HG02973 (cell line): ENCODE results near the gene ADARB2.
"Not testable (repeated sequence)": the region's sequence is repeated elsewhere in the genome, so short reads cannot be mapped to it uniquely, and the experiment has no call there.

Experiments used
- ATAC-seq: cut with Tn5 transposase; IDR thresholded peaks from one replicate; pipeline ENCODE4 v1.9.1; 2021; ENCODE audit warnings: moderate library complexity; ENCODE audit not compliant: unreplicated experiment

The ADARB2 gene

DNA sequence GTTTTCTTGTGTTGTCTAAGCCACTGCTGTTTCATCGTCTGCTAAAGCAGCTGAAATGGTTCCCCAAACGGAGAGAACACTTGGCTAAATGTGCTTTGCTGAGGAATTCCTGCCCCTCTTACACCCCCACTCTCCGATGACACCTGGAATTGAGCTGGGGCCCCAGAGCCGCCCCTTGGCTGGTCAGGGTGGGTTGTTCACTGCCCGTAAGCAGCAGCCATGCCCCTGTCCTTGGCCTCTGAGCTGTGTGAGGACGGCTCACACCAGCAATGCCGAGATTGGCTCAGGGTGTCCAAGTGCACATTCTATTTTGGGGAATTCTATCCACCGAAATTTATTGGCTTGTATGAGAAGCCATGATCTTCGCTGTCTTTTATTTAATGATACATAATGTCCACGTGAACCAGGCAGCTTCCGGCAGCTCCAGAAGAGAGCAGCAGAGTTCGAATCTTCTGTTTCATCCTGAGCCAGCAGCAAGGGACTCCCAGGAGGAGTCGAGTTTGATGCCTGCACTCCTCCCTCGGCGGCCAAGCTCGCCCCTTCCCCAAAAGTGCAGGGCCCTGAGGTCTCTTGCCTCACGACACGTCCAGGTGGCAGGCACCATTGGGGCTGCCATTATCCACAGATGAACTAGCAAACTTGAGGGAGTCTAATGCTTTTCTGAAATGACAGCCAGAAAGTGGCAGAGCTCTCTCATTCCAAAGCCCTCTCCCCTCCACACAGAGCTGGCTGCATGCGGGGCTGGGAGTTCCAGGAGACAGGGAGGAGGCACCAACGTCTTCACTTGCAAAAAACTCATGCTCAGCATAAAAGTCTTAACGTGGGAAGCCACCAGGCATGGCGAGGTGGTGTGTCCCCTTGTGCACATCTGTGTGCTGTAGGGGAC is 567.1 kb downstream of the ADARB2 start:
- no peak for ATAC-seq

DNA sequence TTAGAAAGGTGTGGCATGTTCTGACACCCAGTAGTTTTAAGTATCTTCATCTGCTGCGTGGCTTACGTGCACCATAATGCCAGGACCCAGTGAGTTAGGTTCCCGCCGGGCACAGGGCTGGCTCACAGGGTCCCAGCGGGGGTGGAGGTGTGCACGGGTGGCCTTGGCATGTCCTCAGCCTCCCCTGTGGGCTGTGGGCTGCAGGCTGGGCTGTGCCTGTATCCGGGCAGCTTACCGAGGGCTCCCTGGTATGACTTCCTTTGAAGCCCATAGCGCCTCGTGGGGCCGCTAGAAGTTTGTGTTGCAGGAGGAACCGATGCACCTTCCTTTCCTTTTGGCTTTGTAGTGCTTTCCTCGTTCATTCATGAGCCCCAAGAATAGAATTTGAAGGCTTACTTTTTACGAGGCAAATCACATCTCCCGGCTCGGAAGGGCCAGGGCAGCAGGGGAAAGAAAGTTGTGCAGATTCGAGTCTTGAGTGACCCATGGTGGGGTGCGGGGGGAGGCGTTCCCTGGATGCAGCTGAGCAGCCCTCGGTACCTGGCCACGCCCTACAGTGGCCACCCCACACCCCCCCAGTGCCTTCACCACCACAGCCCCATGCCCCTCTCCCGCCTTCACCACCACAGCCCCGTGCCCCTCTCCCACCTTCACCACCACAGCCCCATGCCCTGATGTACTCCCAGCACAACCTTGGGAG is 568.0 kb downstream of the ADARB2 start:
- ATAC-seq, result no peak

DNA sequence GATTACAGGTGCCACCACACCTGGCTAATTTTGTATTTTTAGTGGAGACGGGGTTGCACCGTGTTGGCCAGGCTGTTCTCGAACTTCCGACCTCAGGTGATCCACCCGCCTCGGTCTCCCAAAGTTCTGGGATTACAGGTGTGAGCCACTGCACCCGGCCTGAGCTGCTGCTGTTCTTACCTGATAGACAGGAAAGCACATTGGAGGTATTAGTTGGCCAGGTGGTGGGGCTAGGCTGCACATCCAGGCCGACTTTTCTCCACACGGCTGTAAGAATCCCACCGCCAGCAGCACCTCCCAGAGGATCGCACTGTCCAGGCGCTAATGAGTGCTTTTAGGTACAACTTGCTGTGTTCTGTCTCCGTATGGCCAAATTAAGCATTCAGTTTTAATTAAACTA is 568.6 kb downstream of the ADARB2 start:
- no peak for ATAC-seq

DNA sequence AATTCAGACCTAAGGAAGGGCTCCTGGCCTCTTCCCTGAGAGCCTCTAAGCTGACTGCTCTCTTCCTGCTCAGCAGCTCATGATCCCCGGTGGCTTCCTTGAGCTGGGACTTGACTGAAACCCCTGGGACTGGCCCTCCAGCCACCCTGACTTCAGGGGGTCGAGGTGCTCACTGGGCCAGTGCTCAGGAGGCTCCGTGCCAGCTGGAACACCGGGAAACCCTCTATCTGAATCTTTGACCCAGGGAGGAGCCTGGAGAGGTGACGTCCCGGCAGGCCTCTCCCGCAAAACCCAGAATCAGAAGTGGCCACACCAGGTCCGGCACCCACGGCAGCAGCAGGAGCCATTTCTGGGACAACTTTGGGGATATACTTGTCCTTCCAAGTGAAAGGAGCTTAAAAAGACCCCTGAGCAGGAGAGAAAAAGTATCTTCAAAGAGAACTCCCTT is 570.5 kb downstream of the ADARB2 start:
- no peak for ATAC-seq

DNA sequence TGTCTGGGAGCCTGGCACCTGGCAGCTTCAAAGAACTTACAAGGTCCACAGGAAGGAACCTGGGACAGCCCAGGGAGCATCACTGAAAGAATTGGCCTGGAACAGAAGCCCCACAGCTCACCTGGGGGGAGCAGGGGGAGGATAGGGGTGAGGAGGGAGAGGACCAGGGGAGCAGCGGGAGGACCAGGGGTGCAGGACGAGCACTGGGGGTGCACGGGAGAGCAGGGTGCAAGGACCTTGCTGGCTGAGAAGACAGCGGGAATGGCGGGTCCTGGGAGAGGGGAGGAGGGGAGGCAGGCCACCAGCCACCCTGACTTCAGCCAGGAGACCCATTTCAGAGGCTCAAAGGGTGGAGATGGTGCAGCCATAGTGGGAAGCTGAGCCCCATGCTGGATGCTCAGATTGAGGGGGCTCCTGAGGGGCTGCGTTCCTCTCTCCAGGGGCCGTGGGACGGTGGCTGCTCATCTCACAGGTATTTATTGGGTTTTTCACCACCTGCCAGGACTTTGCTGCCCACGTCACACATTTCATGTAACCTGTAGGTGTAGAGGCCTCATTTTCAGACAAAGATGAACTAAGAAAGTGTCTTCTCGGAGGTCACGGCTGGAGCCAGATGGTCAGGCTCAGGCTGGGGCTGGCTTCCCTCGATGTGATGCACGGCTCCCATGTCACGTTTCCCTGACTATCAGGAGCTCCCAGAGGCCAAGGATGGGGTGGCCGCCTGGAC is 571.1 kb downstream of the ADARB2 start:
- no peak for ATAC-seq

DNA sequence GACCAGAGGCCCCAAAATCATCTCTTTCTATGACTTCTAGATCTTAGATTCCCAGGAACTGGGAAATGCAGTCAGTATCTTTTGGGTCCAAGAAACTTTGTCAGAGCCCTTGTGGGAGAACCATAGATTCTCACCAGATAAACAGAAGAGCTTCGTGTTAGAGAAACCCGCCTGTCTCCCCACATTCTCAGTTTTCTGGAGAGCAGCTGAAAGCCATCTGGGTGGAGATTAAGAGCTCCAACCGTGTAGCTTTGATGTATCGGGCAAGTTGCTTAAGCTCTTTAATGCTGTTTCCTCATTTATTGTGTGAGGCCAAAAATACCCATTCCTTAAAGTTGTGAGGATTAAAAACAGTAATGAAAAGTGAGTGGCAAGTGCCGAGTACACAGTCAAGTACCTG is 573.5 kb downstream of the ADARB2 start:
- ATAC-seq, result no peak

DNA sequence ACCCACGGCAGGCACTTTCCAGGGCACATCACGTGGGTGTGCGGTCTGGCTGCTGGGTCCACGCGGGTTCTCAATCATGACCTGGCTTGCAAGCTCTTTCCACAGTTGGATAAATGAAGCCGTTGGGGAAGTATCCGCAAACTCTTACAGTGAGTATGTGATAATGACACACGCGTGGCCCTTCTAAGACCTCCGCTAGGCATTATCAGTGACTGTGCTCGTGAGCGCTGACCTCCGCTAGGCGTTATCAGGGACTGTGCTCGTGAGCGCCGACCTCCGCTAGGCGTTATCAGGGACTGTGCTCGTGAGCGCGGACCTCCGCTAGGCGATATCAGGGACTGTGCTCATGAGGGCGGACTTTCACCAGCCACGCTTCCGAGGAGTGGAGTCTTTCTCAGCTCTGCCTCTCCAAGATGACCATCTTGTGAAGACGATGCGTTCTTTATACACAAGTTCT is 574.1 kb downstream of the ADARB2 start:
- no peak for ATAC-seq

DNA sequence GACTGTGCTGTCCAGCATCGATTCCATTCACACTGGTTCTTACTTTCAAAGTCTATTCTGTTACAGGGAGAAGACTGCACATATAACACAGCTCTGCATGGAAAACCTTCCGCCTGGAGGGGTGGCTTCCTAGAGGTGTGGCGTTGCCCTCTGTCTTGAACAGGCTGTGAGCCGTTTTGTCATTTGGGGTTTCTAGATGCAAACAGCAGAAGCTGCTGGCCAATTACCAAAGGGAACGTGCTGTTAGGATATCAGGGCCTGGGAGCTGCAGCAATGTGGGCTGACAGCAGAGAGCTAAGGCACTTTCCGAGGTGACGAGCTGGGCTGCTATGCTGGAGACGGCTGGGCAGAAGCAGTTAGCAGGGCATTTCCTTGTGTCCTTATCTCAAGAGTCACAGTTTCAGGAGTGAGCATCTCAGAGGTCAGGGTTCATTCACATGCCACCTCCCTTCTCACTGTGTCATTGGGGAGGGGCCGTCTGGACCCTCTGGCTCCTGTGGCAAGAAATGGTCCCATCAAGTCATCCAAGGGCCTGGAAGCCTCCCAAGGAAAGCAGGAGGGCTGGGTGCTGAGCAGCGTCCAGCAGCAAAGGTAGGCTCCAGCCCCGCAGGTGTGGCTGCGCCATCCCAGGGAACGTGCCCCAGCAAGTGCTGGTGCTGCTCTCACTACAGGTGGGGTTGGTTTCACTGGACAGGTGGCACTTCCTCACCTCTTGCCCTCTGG is 574.7 kb downstream of the ADARB2 start:
- no peak for ATAC-seq

DNA sequence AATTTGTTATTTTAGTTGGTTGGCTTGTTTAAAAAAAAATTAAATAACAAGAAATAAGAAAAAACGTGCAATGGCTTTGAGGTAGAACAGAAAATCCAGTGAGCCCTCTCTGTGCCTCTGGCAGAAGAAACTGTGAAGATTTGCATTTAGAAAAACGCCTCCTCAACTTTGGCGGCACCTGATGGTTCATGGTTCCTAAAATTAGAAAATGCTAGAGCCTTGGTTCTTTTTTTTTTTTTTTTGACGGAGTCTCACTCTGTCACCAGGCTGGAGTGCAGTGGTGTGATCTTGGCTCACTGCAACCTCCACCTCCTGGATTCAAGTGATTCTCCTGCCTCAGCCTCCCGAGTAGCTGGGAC is 576.0 kb downstream of the ADARB2 start:
- ATAC-seq, result not testable (repeated sequence)

DNA sequence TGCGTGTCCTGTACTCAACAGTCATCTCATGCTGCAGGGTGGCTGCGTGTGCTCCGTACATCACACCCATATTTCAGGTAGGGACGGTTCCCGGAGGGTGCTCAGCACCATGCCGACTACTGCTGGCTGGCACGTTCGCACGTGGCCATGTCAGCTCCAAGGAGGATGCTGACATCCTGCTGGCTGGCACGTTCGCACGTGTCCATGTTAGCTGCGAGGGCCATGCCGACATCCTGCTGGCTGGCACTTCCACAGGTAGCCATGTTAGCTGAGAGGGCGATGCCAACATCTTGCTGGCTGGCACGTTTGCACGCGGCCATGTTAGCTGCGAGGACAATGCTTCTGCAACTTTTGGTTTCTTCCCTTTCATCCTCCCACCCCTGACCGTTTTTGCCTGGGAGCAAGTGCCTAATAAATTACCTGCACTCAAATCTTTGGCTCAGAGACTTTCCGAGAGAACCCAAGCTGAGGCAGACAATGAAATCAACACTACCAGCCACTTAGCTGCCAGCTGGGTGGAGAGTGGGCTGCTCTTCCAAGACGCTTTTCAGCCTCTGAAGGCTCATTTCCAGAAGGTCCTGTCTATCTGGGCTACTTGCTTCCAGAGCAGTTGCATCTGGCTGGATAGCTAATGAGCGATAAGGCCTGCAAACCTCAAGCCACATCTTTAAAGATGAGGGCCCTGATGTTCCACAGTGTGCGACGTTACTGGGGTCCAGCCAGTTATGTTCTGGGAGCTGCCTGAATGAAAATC is 576.6 kb downstream of the ADARB2 start:
- ATAC-seq, result no peak

DNA sequence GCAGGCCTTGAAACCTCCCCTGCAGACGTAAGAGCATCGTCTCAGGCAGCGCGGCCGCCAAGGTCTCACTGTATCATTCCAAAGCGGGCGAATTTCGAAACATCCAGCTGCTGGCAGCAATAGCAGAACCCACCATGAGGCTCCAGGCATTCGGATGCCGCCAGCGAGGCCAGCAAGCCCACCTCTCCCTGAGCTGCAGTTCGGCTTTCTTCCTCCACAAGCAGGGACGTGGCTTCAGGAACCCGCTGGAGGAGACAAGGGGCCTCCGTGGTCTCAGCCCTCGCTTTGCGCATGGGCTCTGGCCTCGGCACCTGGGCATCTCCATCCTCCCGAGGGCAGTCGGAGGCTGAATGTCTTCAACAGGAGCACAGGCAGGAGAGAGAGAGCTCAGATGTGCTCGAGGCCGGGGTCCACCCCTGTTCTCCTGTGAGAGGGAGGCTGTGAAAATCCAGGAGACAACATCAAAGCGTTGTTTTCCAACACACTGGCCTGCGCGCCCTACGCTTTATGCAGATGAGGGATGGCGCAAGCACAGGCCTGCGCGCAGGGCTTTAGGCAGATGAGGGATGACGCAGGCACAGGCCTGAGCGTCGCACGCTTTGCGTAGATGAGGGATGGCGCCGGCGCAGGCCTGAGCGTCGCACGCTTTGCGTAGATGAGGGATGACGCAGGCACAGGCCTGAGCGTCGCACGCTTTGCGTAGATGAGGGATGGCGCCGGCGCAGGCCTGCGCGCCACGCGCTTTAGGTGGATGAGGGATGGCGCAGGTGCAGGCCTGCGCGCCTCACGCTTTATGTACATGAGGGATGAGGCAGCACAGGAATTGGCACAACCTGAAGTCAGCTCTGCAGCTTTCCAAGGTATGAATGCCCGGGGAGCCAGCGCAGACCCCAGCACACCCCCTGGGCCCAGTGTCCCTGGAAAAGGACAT is 577.9 kb downstream of the ADARB2 start:
- no peak for ATAC-seq

DNA sequence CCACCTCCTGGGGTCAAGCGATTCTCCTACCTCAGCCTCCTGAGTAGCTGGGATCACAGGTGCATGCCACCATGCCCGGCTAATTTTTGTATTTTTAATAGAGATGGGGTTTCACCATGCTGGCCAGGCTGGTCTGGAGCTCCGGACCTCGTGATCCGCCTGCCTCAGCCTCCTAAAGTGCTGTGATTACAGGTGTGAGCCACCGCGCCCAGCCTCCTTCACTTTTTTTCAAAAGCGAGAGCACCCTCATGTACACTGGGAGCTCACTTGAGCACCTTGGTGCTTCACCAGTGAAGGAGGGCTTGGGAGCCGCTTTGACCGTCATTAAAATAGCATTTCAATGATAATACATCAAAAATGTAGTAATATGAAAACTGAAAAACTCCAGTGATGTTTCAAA is 578.8 kb downstream of the ADARB2 start:
- ATAC-seq, result not testable (repeated sequence)

DNA sequence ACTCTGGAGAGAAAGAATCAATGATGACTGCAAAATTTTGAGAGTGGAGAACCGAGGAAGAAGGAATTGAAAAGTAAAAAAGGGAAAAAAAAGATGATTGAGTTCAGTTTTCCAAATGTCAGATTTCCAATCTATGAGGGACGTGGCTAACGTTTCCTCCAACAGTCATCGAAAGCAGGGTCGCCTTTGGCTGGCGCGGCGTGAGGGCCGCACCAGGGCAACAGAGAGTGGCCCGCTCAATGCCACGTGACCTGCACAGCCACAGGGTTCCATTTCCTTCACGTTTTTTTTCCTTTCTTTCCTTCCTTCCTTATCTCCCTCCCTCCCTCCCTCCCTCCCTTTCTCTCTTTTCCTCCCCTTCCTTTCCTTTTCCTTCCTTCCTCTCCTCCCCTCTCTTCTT is 579.3 kb downstream of the ADARB2 start:
- no peak for ATAC-seq

DNA sequence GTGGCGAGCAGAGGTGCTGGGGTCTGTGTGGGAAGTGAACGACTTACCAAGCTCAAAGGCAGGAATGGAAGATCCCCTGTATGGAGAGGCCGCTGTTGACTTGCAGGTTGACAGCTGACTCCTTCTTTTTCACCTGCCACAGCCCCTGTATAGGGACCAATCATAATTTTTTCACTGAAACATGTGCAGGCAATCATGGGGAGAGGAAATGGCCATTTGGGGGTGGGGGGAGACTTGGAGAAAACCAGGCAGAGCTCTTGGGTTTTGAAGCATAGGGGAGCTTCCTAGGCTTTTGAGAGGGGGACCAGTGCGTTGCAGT is 579.8 kb downstream of the ADARB2 start:
- no peak for ATAC-seq

DNA sequence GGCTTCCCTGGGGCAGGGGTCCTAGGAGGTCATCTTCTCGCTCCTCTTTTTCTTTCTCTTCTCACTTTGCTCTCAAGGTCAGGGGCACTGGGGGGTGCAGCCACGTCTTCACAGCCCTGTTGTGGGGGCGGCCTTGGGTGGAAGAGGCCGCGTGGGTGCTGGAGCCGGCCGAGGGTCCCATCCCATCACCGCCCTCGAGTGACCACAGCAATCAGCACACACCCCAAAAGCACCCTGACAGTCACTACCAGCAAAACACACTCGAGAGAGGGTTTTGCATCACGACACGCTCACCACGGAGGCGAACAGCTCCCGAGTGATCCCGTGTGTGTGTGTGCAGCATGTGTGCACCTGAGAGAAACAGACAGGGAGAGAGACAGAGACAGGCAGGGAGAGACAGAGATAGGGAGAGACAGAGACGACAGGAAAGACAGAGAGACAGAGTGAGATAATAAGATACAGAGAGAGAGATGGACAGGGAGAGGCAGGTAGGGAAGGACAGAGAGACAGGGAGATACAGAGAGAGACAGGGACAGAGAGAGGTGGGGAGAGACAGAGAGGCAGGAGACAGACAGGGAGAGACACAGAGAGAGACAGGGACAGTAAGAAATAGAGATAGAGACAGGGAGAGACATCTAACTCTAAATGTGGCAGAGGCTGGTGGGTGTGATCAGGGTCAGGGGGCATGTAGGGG is 580.3 kb downstream of the ADARB2 start:
- ATAC-seq, result no peak

DNA sequence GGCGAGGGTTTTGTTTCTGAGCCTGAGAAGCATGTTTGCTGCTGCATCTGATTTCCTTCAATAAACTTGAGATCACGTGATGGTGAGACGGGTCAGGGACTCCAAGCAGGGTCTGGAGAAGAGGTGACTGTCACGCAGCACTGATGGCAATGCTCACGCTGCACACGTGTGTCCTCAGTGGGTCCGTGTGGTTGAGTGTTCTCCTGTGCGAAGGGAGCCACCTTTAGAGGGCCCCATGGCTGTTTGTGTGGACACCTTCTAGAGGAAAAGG is 580.8 kb downstream of the ADARB2 start:
- no peak for ATAC-seq

DNA sequence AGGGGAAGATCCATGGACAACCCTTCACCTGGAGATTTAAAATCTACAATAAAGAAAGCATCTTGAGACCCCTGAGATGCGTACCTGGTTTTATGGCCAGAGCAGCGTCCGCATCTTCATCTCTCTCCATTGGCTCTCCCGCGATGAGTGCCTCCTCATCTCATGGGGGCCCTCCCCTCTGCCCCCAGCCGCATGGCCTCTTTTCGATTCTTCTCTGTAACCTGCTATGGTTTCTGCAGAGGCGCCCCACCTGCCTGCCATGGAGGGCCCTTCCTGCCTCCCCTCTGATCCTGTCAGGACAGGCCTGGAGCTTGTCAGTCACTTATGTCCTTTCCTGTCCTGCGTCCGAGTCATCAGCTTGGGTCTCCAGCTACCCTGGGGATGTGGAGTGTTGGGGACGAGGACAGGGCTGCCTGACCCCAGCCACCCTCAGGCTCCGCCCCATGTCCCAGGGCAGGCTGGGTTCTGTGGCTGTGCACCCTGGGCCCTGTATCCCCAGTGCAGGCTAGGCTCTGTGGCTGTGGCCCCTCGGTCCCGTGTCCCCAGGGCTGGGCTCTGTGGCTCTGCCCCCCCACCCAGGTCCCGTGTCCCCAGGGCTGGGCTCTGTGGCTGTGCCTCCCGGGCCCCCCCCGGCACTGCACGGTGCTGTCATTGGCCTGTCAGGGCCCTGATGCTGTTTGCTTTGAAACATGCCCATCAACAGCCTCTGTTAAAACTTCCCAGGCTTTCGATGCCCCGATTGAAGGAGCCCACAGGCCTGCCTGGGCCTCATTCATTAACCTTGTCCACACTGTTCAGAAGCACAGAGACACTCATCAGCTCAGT is 581.3 kb downstream of the ADARB2 start:
- no peak for ATAC-seq
